Trophoblast cell (in vitro differentiated cells and primary cell): ENCODE results near the gene MLLT1.
"Not testable (repeated sequence)": the region's sequence is repeated elsewhere in the genome, so short reads cannot be mapped to it uniquely, and the experiment has no call there.

Experiments used
- DNase-seq, 2 donors: peaks; one replicate each; pipeline ENCODE4 v3.0.0-alpha.2; 2016
- H2AFZ ChIP-seq: 2 replicates; pipeline ENCODE4 v1.6.1; 2013; ENCODE audit warnings: low read length, moderate library complexity, mild to moderate bottlenecking; ENCODE audit not compliant: insufficient read depth, poor library complexity
- H2AK5ac ChIP-seq: 2 replicates; pipeline ENCODE4 v1.6.1; 2013; ENCODE audit warnings: mild to moderate bottlenecking, low read length
- H2BK120ac ChIP-seq: 2 replicates; pipeline ENCODE4 v1.6.1; 2013; ENCODE audit warnings: low read length, mild to moderate bottlenecking, moderate library complexity; ENCODE audit not compliant: insufficient read depth, poor library complexity
- H2BK12ac ChIP-seq: 2 replicates; pipeline ENCODE4 v1.6.1; 2013; ENCODE audit warnings: mild to moderate bottlenecking, low read length, moderate library complexity
- H2BK5ac ChIP-seq: 2 replicates; pipeline ENCODE4 v1.6.1; 2013; ENCODE audit warnings: low read length, low read depth, moderate library complexity, mild to moderate bottlenecking; ENCODE audit not compliant: poor library complexity
- H3K14ac ChIP-seq: 2 replicates; pipeline ENCODE4 v1.6.1; 2013; ENCODE audit warnings: mild to moderate bottlenecking, low read length
- H3K18ac ChIP-seq: 2 replicates; pipeline ENCODE4 v1.6.1; 2013; ENCODE audit warnings: mild to moderate bottlenecking, low read length
- H3K23ac ChIP-seq: 2 replicates; pipeline ENCODE4 v1.6.1; 2013; ENCODE audit warnings: low read length
- H3K27ac ChIP-seq: 2 replicates; pipeline ENCODE4 v1.5.1; 2013; ENCODE audit warnings: low read depth, mild to moderate bottlenecking, inconsistent platforms, low read length, moderate library complexity
- H3K27me3 ChIP-seq: 2 replicates; pipeline ENCODE4 v1.6.1; 2013; ENCODE audit warnings: inconsistent platforms, mild to moderate bottlenecking, low read length, moderate library complexity; ENCODE audit not compliant: insufficient read depth
- H3K36me3 ChIP-seq, 2 experiments: 1 replicate in 1 of 2; 2 replicates in 1 of 2; pipeline ENCODE4 v1.6.1; 2013; ENCODE audit warnings: low read length in 2 of 2, mild to moderate bottlenecking in 2 of 2, moderate library complexity in 1 of 2; ENCODE audit not compliant: insufficient read depth in 2 of 2, control insufficient read depth in 1 of 2
- H3K4ac ChIP-seq: 2 replicates; pipeline ENCODE4 v1.6.1; 2013; ENCODE audit warnings: low read depth, mild to moderate bottlenecking, low read length, moderate library complexity
- H3K4me1 ChIP-seq, 2 experiments: 1 replicate in 1 of 2; 2 replicates in 1 of 2; pipeline ENCODE4 v1.6.1; 2013; ENCODE audit warnings: low read length in 2 of 2, mild to moderate bottlenecking in 2 of 2, moderate library complexity in 1 of 2; ENCODE audit not compliant: insufficient read depth in 2 of 2, control insufficient read depth in 1 of 2
- H3K4me2 ChIP-seq: 2 replicates; pipeline ENCODE4 v1.6.1; 2013; ENCODE audit warnings: inconsistent platforms, mild to moderate bottlenecking, low read length, moderate library complexity
- H3K4me3 ChIP-seq: 2 replicates; pipeline ENCODE4 v1.5.1; 2013; ENCODE audit warnings: mild to moderate bottlenecking, low read depth, low read length, inconsistent platforms
- H3K79me1 ChIP-seq: one replicate; pipeline ENCODE4 v1.6.1; 2013; ENCODE audit warnings: low read length
- H3K79me2 ChIP-seq: 2 replicates; pipeline ENCODE4 v1.6.1; 2013; ENCODE audit warnings: low read length, mild to moderate bottlenecking; ENCODE audit not compliant: control insufficient read depth, insufficient read depth, poor library complexity
- H3K9ac ChIP-seq: 2 replicates; pipeline ENCODE4 v1.6.1; 2013; ENCODE audit warnings: mild to moderate bottlenecking, low read length
- H3K9me3 ChIP-seq: 2 replicates; pipeline ENCODE4 v1.6.1; 2013; ENCODE audit warnings: low read depth, mild to moderate bottlenecking, control low read depth, inconsistent platforms, low read length; ENCODE audit not compliant: insufficient read depth
- H4K12ac ChIP-seq: 2 replicates; pipeline ENCODE4 v1.6.1; 2013; ENCODE audit warnings: low read depth, mild to moderate bottlenecking, low read length, moderate library complexity
- H4K8ac ChIP-seq: 2 replicates; pipeline ENCODE4 v1.6.1; 2013; ENCODE audit warnings: low read depth, mild to moderate bottlenecking, low read length, moderate library complexity
- H4K91ac ChIP-seq: one replicate; pipeline ENCODE4 v1.6.1; 2013; ENCODE audit warnings: low read depth, mild to moderate bottlenecking, low read length, moderate library complexity
- WGBS: extraction: QIAGEN DNeasy Blood & Tissue Kit; methylation state at CpG from one replicate; pipeline ENCODE4 v1.1.7; 2013; ENCODE audit warnings: missing lambda C conversion rate; ENCODE audit not compliant: insufficient read length, insufficient coverage; ENCODE audit errors: extremely low coverage; 5-methylcytosine and 5-hydroxymethylcytosine counted together

MLLT1 gene

GRCh38 chr19:6282393-6282792, 2.6 kb upstream of the MLLT1 start:
- not testable (repeated sequence) for H2AK5ac ChIP-seq, H3K9ac ChIP-seq, H4K8ac ChIP-seq, H3K79me1 ChIP-seq, H3K27ac ChIP-seq, H3K4ac ChIP-seq, H3K18ac ChIP-seq, H2BK120ac ChIP-seq, H2BK5ac ChIP-seq, H4K12ac ChIP-seq, H2AFZ ChIP-seq, H3K14ac ChIP-seq, H3K4me2 ChIP-seq, H3K36me3 ChIP-seq, H3K4me3 ChIP-seq, H3K27me3 ChIP-seq, DNase-seq, H2BK12ac ChIP-seq, H4K91ac ChIP-seq, H3K23ac ChIP-seq
- WGBS = no CpG with 5 or more reads among the region's 6 CpGs
- Histone ChIP-seq H3K9me3 (peaks cover 19% of the 10 kb centered on the region), H3K79me2 (peaks cover 17% of the 10 kb centered on the region), H3K4me1 (peaks cover 11% of the 10 kb centered on the region in 2 experiments)

- Histone ChIP-seq H3K4me1 (peaks cover 25 to 29% of the 10 kb centered on the region in 2 experiments), H4K91ac (peak overlapping the region; percentile 93), H3K23ac (no peak overlapping the region), H2BK5ac (peak overlapping the region; percentile 90), H3K4me3 (peak overlapping the region; percentile 81), H3K79me1 (peaks cover 8% of the 10 kb centered on the region), H2AFZ (peak overlapping the region; percentile 66), H3K9me3 (no peaks in the 10 kb centered on the region), H3K27me3 (no peaks in the 10 kb centered on the region), H3K18ac (peak overlapping the region; percentile 88), H3K4me2 (peak overlapping the region; percentile 95), H3K27ac (no peak overlapping the region), H3K36me3 (peaks cover 3 to 5% of the 10 kb centered on the region in 2 experiments), H4K8ac (peak overlapping the region; percentile 88), H2BK12ac (no peak overlapping the region), H3K14ac (peak overlapping the region; percentile 93), H3K4ac (peak overlapping the region; percentile 98), H3K79me2 (peaks cover 30% of the 10 kb centered on the region), H2AK5ac (no peak overlapping the region), H2BK120ac (peak overlapping the region; percentile 78), H4K12ac (no peak overlapping the region), H3K9ac (peak overlapping the region; percentile 82)
- no peak for DNase-seq
- no CpG with 5 or more reads among the region's 59 CpGs for WGBS
These were observed 200 bp downstream of the MLLT1 start for GRCh38 chr19:6279620-6279930.

- peak overlapping the region; percentile 88 for H3K18ac ChIP-seq
- H4K12ac ChIP-seq = peak overlapping the region; percentile 89
- peak overlapping the region; percentile 48 for H3K27ac ChIP-seq
- H3K4me2 ChIP-seq = peak overlapping the region; percentile 95
- no peaks in the 10 kb centered on the region for H3K27me3 ChIP-seq
- peak overlapping the region; percentile 88 for H4K8ac ChIP-seq
- peak overlapping the region; percentile 82 for H3K9ac ChIP-seq
- peak overlapping the region; percentile 98 for H3K4ac ChIP-seq
- H2AFZ ChIP-seq = peak overlapping the region; percentile 66
- WGBS = no CpG with 5 or more reads among the region's 36 CpGs
- no peak overlapping the region for H3K23ac ChIP-seq
- peaks cover 30 to 34% of the 10 kb centered on the region in 2 experiments for H3K4me1 ChIP-seq
- peak overlapping the region; percentile 93 for H4K91ac ChIP-seq
- peaks cover 3 to 5% of the 10 kb centered on the region in 2 experiments for H3K36me3 ChIP-seq
- H3K79me1 ChIP-seq = peaks cover 8% of the 10 kb centered on the region
- DNase-seq = peak in 1 of 2 donors; percentile 10
- H3K9me3 ChIP-seq = no peaks in the 10 kb centered on the region
- peak overlapping the region; percentile 42 for H2AK5ac ChIP-seq
- peak overlapping the region; percentile 78 for H2BK120ac ChIP-seq
- H3K79me2 ChIP-seq = peaks cover 33% of the 10 kb centered on the region
- H2BK5ac ChIP-seq = peak overlapping the region; percentile 90
- H2BK12ac ChIP-seq = peak overlapping the region; percentile 20
- H3K4me3 ChIP-seq = peak overlapping the region; percentile 81
- H3K14ac ChIP-seq = peak overlapping the region; percentile 93
These were observed 795 bp downstream of the MLLT1 start for GRCh38 chr19:6278740-6279619.

GRCh38 chr19:6278051-6278450, 1.7 kb downstream of the MLLT1 start:
- Histone ChIP-seq H4K8ac (no peak overlapping the region), H3K79me2 (peaks cover 39% of the 10 kb centered on the region), H3K9me3 (no peaks in the 10 kb centered on the region), H2BK12ac (no peak overlapping the region), H2BK5ac (no peak overlapping the region), H3K14ac (peak overlapping the region; percentile 1), H3K27ac (no peak overlapping the region), H3K4me2 (no peak overlapping the region), H3K4me3 (no peak overlapping the region), H3K36me3 (peaks cover 6 to 7% of the 10 kb centered on the region in 2 experiments), H4K12ac (no peak overlapping the region), H3K18ac (peak overlapping the region; percentile 22), H3K4ac (peak overlapping the region; percentile 98), H3K79me1 (peaks cover 8% of the 10 kb centered on the region), H2AK5ac (no peak overlapping the region), H3K4me1 (peaks cover 39 to 43% of the 10 kb centered on the region in 2 experiments), H4K91ac (no peak overlapping the region), H3K23ac (no peak overlapping the region), H3K9ac (no peak overlapping the region), H2BK120ac (no peak overlapping the region), H3K27me3 (no peaks in the 10 kb centered on the region), H2AFZ (no peak overlapping the region)
- no peak for DNase-seq
- WGBS = no CpG with 5 or more reads among the region's 9 CpGs
